GM18951 (cell line): ENCODE measurements around the gene GRID1.

Experiments
- POLR2A ChIP-seq: IDR thresholded peaks from 4 replicates; pipeline ENCODE4 v1.6.1; 2011; ENCODE audit warnings: mild to moderate bottlenecking; ENCODE audit not compliant: insufficient read length, insufficient read depth; ENCODE audit errors: extremely low read depth
- in situ Hi-C: fragments of 300-500 bp; cut with MboI; formaldehyde crosslinking; loops from one replicate; pipeline ENCODE4 v1.12.0; 2022; ENCODE audit warnings: low sequenced_read_pairs, mixed read lengths, inconsistent platforms; ENCODE audit not compliant: unreplicated experiment

Gene GRID1

GRCh38 chr10:85611746-85612377 lies 754.7 kb downstream of the GRID1 start:
- in situ Hi-C loops, result no loop called here
- no peak for TF ChIP-seq POLR2A

GRCh38 chr10:85611093-85611740 lies 755.4 kb downstream of the GRID1 start:
- in situ Hi-C loops, result no loop called here

GRCh38 chr10:85610381-85611092 lies 756.1 kb downstream of the GRID1 start:
- in situ Hi-C loops, result no loop called here
- no peak for TF ChIP-seq POLR2A

More at GRCh38 chr10:85611093-85611740, 755.4 kb downstream of the GRID1 start:
- no peak for TF ChIP-seq POLR2A

- TF ChIP-seq POLR2A, result no peak
- in situ Hi-C loops, result no loop called here
These were observed 757.1 kb downstream of the GRID1 start for GRCh38 chr10:85609509-85609908.

GRCh38 chr10:85608706-85609105 lies 757.9 kb downstream of the GRID1 start:
- in situ Hi-C loops, result no loop called here

GRCh38 chr10:85607043-85607695 lies 759.4 kb downstream of the GRID1 start:
- no peak for TF ChIP-seq POLR2A
- in situ Hi-C loops, result no loop called here

More at GRCh38 chr10:85608706-85609105, 757.9 kb downstream of the GRID1 start:
- no peak for TF ChIP-seq POLR2A

GRCh38 chr10:85606401-85606800 lies 760.2 kb downstream of the GRID1 start:
- TF ChIP-seq POLR2A, result no peak
- in situ Hi-C loops, result no loop called here

- in situ Hi-C loops, result no loop called here
- TF ChIP-seq POLR2A, result no peak
These were observed 761.7 kb downstream of the GRID1 start for GRCh38 chr10:85604884-85605283.

- in situ Hi-C loops, result no loop called here
- TF ChIP-seq POLR2A, result no peak
These were observed 762.4 kb downstream of the GRID1 start for GRCh38 chr10:85604136-85604725.

- in situ Hi-C loops, result no loop called here
These were observed 763.2 kb downstream of the GRID1 start for GRCh38 chr10:85603151-85603940.

GRCh38 chr10:85602713-85603112 lies 763.9 kb downstream of the GRID1 start:
- no peak for TF ChIP-seq POLR2A
- in situ Hi-C loops, result no loop called here

More at GRCh38 chr10:85603151-85603940, 763.2 kb downstream of the GRID1 start:
- no peak for TF ChIP-seq POLR2A

- in situ Hi-C loops, result no loop called here
- TF ChIP-seq POLR2A, result no peak
These were observed 764.3 kb downstream of the GRID1 start for GRCh38 chr10:85602306-85602705.

GRCh38 chr10:85601526-85601925 lies 765.1 kb downstream of the GRID1 start:
- in situ Hi-C loops, result no loop called here

GRCh38 chr10:85600744-85601081 lies 765.9 kb downstream of the GRID1 start:
- in situ Hi-C loops, result no loop called here
- TF ChIP-seq POLR2A, result no peak

More at GRCh38 chr10:85601526-85601925, 765.1 kb downstream of the GRID1 start:
- no peak for TF ChIP-seq POLR2A
